ENCODE data around the gene SH2D6. TPM values are rescaled to one million over a fixed set of nuclear protein-coding genes. Genes with fewer than 3 reads are reported as not detected.

Gene SH2D6
- total and polyA plus RNA-seq, 9 of the 15 experiments (the other 6 are each of a cell fraction or from before 2014, with no cell fraction given), result 0.07 to 0.76 (median 0.33) TPM; not detected in 2

DNA sequence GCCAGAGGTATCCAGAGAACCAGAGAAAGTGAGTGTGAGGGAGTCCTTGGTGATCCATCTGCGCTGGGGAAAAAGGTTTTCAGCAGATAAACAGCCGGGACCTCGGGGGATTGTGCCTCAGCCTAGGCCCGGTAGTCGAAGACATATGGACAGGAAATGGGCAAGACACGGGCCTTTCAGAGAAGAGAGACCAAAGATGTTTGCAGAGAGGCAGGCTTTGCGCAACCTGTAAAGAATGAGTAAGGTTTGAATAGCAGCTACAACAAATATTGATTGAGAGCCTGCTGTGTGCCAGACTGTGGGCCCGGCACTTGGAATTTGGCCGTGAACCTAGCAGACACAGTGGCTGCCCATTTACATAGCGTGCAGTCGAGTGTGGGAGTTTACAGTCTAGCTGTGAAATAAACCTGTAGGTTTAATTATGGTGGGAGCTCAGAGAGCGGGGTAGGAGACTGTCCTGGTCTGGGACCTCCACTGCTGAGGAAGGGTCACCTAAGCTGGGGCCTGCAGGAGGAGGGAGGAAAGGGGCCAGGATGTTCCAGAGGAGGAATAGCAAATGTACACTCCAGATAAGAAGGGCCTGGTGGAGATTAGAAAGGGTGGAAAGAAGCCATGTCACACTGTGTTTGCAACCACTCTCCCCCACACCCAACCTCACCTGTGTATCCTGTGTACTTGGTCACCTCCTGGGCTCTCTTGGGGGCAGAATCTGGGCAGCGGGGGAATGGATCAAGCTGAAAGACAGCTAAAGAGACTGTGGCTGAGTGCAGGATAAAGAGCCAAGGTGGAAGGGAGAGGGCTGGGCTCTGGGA is 3.0 kb downstream of the SH2D6 start:
- intact Hi-C loops (cut with micrococcal nuclease) (loop anchor here (2.0 to 5.0 kb wide), 2 partner anchors 79 to 181 kb away; partner anchors contain the start of gene TMEM150A), in situ Hi-C loops (cut with MboI) (no loop called here)
- Histone ChIP-seq H3K4me1 (replicated peaks in 1 of 2; ENCODE audit: control insufficient read depth in 2 of 2, insufficient read depth in 2 of 2, low read length in 2 of 2) (peaks cover 50 to 59% of the 10 kb centered on the region in 2 experiments), H3K27ac (ENCODE audit: extremely low read depth, low read depth, low read length) (peak overlapping the region; percentile 79), H3K9me3 (replicated peaks; ENCODE audit: control insufficient read depth, insufficient read depth, low read depth, low read length) (no peaks in the 10 kb centered on the region), H2AFZ (ENCODE audit: low read depth, low read length) (peak overlapping the region; percentile 99), H3K27me3 (ENCODE audit: control insufficient read depth in 2 of 2, insufficient read depth in 2 of 2, low read length in 2 of 2) (no peaks in the 10 kb centered on the region), H3K4me2 (ENCODE audit: insufficient read depth, low read length) (peak overlapping the region; percentile 85), H3K36me3 (ENCODE audit: control insufficient read depth, insufficient read depth, low read length) (no peaks in the 10 kb centered on the region), H3K9me1 (ENCODE audit: control insufficient read depth, insufficient read depth, low read length) (no peaks in the 10 kb centered on the region), H4K20me1 (replicated peaks; ENCODE audit: control insufficient read depth, insufficient read depth, low read length) (no peaks in the 10 kb centered on the region), H3K4me3 (no peak overlapping the region; the same call in 1 of the 2 replicates), H3K9ac (ENCODE audit: insufficient read depth in 1 of 2, low read depth in 2 of 2, low read length in 2 of 2) (peak overlapping the region; percentile 76 to 89; a peak in 3 of 4 replicates), H3K79me2 (ENCODE audit: control insufficient read depth, insufficient read depth, low read length) (peaks cover 18% of the 10 kb centered on the region; the same call in 2 of the 3 replicates)
- ATAC-seq (peak; percentile 19), DNase-seq (ENCODE audit: extremely low read depth in 1 of 4, low spot score in 3 of 4) (peak in 3 of 4 experiments; percentile 17 to 81 (median 78)), FAIRE-seq (peak; percentile 83)
- 7% methylated on average over 13 of the region's 13 CpGs for WGBS (ENCODE audit: insufficient coverage, low coverage, missing lambda C conversion rate)
- ChIA-PET POLR2A (interaction anchor here (0.8 to 63.9 kb wide), 7 partner anchors 9 to 174 kb away, joined by 3 to 1576 read pairs (median 4); partner anchors contain the start of genes MAT2A and RNF181), CTCF (ENCODE audit: low intra/inter-chr PET ratio) (interaction anchor here (0.6 to 3.2 kb wide), 4 partner anchors 15 to 140 kb away, joined by 3 to 63 read pairs (median 6); partner anchors contain the start of gene GGCX)
- BruUV-seq (replicated peaks), result no TSS peak
- TF ChIP-seq KLF16 (IDR thresholded peaks at IDR 0.05) (0 out of 2 replicates have a peak, but pooled peaks have one; percentile 57), TBL1XR1 (IDR thresholded peaks at IDR 0.05; ENCODE audit: low read length in 2 of 2) (0 out of 4 replicates have a peak, but pooled peaks of 1 of the 2 experiments have one; percentile 25), GATA2 (CRISPR knock-in tag; IDR thresholded peaks at IDR 0.05) (no peak), ARNT (IDR thresholded peaks at IDR 0.05) (0 out of 4 replicates have a peak, but pooled peaks of 1 of the 2 experiments have one; percentile 52), GATAD2B (IDR thresholded peaks at IDR 0.05; ENCODE audit: borderline replicate concordance) (peak; percentile 60; the same call in 1 of the 2 replicates), NFATC3 (IDR thresholded peaks at IDR 0.05) (no peak), ZNF780A (CRISPR knock-in tag; IDR thresholded peaks at IDR 0.05) (no peak), JUND (IDR thresholded peaks at IDR 0.05; ENCODE audit: borderline replicate concordance, low read depth, low read length) (peak; percentile 35; the same call in 1 of the 2 replicates), JUND (tag; IDR thresholded peaks at IDR 0.05; ENCODE audit: borderline replicate concordance, low read depth, low read length) (peak; percentile 15; the same call in 1 of the 3 replicates), TAF9B (IDR thresholded peaks at IDR 0.05; ENCODE audit: partially characterized antibody) (peak; percentile 12), NBN (IDR thresholded peaks at IDR 0.05; ENCODE audit: low read depth) (no peak)
- TF ChIP-seq, protein P1, sequence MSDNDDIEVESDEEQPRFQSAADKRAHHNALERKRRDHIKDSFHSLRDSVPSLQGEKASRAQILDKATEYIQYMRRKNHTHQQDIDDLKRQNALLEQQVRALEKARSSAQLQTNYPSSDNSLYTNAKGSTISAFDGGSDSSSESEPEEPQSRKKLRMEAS (CRISPR knock-in tag; IDR thresholded peaks at IDR 0.05), result no peak
- TF ChIP-seq, protein P2, sequence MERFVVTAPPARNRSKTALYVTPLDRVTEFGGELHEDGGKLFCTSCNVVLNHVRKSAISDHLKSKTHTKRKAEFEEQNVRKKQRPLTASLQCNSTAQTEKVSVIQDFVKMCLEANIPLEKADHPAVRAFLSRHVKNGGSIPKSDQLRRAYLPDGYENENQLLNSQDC (CRISPR knock-in tag; IDR thresholded peaks at IDR 0.05), result no peak
- TF ChIP-seq, protein P3, sequence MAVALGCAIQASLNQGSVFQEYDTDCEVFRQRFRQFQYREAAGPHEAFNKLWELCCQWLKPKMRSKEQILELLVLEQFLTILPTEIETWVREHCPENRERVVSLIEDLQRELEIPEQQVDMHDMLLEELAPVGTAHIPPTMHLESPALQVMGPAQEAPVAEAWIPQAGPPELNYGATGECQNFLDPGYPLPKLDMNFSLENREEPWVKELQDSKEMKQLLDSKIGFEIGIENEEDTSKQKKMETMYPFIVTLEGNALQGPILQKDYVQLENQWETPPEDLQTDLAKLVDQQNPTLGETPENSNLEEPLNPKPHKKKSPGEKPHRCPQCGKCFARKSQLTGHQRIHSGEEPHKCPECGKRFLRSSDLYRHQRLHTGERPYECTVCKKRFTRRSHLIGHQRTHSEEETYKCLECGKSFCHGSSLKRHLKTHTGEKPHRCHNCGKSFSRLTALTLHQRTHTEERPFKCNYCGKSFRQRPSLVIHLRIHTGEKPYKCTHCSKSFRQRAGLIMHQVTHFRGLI (CRISPR knock-in tag; IDR thresholded peaks at IDR 0.05), result peak; percentile 50; the same call in 1 of the 2 replicates
- TF ChIP-seq, protein P4, sequence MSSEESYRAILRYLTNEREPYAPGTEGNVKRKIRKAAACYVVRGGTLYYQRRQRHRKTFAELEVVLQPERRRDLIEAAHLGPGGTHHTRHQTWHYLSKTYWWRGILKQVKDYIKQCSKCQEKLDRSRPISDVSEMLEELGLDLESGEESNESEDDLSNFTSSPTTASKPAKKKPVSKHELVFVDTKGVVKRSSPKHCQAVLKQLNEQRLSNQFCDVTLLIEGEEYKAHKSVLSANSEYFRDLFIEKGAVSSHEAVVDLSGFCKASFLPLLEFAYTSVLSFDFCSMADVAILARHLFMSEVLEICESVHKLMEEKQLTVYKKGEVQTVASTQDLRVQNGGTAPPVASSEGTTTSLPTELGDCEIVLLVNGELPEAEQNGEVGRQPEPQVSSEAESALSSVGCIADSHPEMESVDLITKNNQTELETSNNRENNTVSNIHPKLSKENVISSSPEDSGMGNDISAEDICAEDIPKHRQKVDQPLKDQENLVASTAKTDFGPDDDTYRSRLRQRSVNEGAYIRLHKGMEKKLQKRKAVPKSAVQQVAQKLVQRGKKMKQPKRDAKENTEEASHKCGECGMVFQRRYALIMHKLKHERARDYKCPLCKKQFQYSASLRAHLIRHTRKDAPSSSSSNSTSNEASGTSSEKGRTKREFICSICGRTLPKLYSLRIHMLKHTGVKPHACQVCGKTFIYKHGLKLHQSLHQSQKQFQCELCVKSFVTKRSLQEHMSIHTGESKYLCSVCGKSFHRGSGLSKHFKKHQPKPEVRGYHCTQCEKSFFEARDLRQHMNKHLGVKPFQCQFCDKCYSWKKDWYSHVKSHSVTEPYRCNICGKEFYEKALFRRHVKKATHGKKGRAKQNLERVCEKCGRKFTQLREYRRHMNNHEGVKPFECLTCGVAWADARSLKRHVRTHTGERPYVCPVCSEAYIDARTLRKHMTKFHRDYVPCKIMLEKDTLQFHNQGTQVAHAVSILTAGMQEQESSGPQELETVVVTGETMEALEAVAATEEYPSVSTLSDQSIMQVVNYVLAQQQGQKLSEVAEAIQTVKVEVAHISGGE (CRISPR knock-in tag; IDR thresholded peaks at IDR 0.05), result peak in 1 of 3 experiments; percentile 48; a peak in 1 of 6 replicates

All from K562 (cell line).